H9 (cell line): ENCODE measurements around the gene BMP7. TPM values are rescaled to one million over a fixed set of nuclear protein-coding genes. Genes with fewer than 3 reads are reported as not detected.

Source experiments
- DNase-seq: peaks from one replicate; pipeline ENCODE4 v3.0.0-alpha.2; 2017
- H2AFZ ChIP-seq: one replicate; pipeline ENCODE4 v1.6.1; 2013; ENCODE audit warnings: mild to moderate bottlenecking, low read length, control low read depth, moderate library complexity
- H2AK5ac ChIP-seq: 2 replicates; pipeline ENCODE4 v1.6.1; 2013; ENCODE audit warnings: low read length, control low read depth, mixed read lengths; ENCODE audit not compliant: insufficient read length
- H2BK120ac ChIP-seq: one replicate; pipeline ENCODE4 v1.6.1; 2013; ENCODE audit warnings: low read depth, mild to moderate bottlenecking, low read length, control low read depth, inconsistent platforms; ENCODE audit not compliant: poor library complexity, severe bottlenecking
- H2BK12ac ChIP-seq: 2 replicates; pipeline ENCODE4 v1.6.1; 2013; ENCODE audit warnings: low read length, control low read depth, mixed read lengths, low read depth; ENCODE audit not compliant: insufficient read length
- H2BK15ac ChIP-seq: 2 replicates; pipeline ENCODE4 v1.6.1; 2013; ENCODE audit warnings: low read depth, low read length, control low read depth
- H2BK20ac ChIP-seq: one replicate; pipeline ENCODE4 v1.6.1; 2013; ENCODE audit warnings: low read depth, mild to moderate bottlenecking, low read length, control low read depth, inconsistent platforms; ENCODE audit not compliant: poor library complexity, severe bottlenecking
- H2BK5ac ChIP-seq: 2 replicates; pipeline ENCODE4 v1.6.1; 2013; ENCODE audit warnings: low read length, control low read depth, mixed read lengths; ENCODE audit not compliant: insufficient read length
- H3K14ac ChIP-seq: 2 replicates; pipeline ENCODE4 v1.6.1; 2013; ENCODE audit warnings: low read length, control low read depth; ENCODE audit not compliant: insufficient read depth
- H3K18ac ChIP-seq: 2 replicates; pipeline ENCODE4 v1.6.1; 2013; ENCODE audit warnings: low read depth, mild to moderate bottlenecking, mixed read lengths, low read length, control low read depth; ENCODE audit not compliant: insufficient read length
- H3K23ac ChIP-seq: 2 replicates; pipeline ENCODE4 v1.6.1; 2013; ENCODE audit warnings: low read length, control low read depth, mixed read lengths, low read depth; ENCODE audit not compliant: insufficient read length
- H3K23me2 ChIP-seq: 2 replicates; pipeline ENCODE4 v1.6.1; 2013; ENCODE audit warnings: low read depth, mild to moderate bottlenecking, mixed read lengths, low read length, control low read depth; ENCODE audit not compliant: insufficient read length, poor library complexity, severe bottlenecking
- H3K27ac ChIP-seq: 2 replicates; pipeline ENCODE4 v1.5.1; 2013; ENCODE audit warnings: low read length, control low read depth, mixed read lengths, low read depth; ENCODE audit not compliant: insufficient read length
- H3K27me3 ChIP-seq: 2 replicates; pipeline ENCODE4 v1.6.1; 2013; ENCODE audit warnings: low read length, control low read depth, inconsistent platforms; ENCODE audit not compliant: insufficient read depth
- H3K4ac ChIP-seq: 2 replicates; pipeline ENCODE4 v1.6.1; 2013; ENCODE audit warnings: low read depth, mild to moderate bottlenecking, control low read depth, inconsistent platforms, low read length, moderate library complexity
- H3K4me1 ChIP-seq: 2 replicates; pipeline ENCODE4 v1.6.1; 2013; ENCODE audit warnings: low read length, control low read depth, inconsistent platforms; ENCODE audit not compliant: insufficient read depth
- H3K4me2 ChIP-seq: 2 replicates; pipeline ENCODE4 v1.6.1; 2013; ENCODE audit warnings: low read length, control low read depth, mixed read lengths; ENCODE audit not compliant: insufficient read length, insufficient read depth
- H3K56ac ChIP-seq: 2 replicates; pipeline ENCODE4 v1.6.1; 2013; ENCODE audit warnings: low read depth, mild to moderate bottlenecking, mixed read lengths, low read length, control low read depth; ENCODE audit not compliant: insufficient read length
- H3K79me1 ChIP-seq: 2 replicates; pipeline ENCODE4 v1.6.1; 2013; ENCODE audit warnings: low read depth, mild to moderate bottlenecking, moderate library complexity, low read length, control low read depth, inconsistent platforms; ENCODE audit not compliant: insufficient read depth, poor library complexity, severe bottlenecking
- H3K79me2 ChIP-seq: 2 replicates; pipeline ENCODE4 v1.6.1; 2013; ENCODE audit warnings: low read length, control low read depth, inconsistent platforms; ENCODE audit not compliant: insufficient read depth
- H3K9ac ChIP-seq: 2 replicates; pipeline ENCODE4 v1.6.1; 2013; ENCODE audit warnings: low read length, control low read depth, mixed read lengths; ENCODE audit not compliant: insufficient read length; ENCODE audit errors: extremely low read depth
- H3K9me3 ChIP-seq: one replicate; pipeline ENCODE4 v1.6.1; 2013; ENCODE audit warnings: low read depth, low read length, inconsistent platforms; ENCODE audit not compliant: control insufficient read depth
- H3T11ph ChIP-seq: one replicate; pipeline ENCODE4 v1.6.1; 2013; ENCODE audit warnings: mild to moderate bottlenecking, low read length, control low read depth, inconsistent platforms
- H4K20me1 ChIP-seq: one replicate; pipeline ENCODE4 v1.6.1; 2013; ENCODE audit not compliant: control insufficient read depth, insufficient read length, insufficient read depth
- H4K5ac ChIP-seq: 2 replicates; pipeline ENCODE4 v1.6.1; 2013; ENCODE audit warnings: low read depth, mild to moderate bottlenecking, mixed read lengths, low read length, control low read depth; ENCODE audit not compliant: insufficient read length
- H4K8ac ChIP-seq: replicated peaks from 2 replicates; pipeline ENCODE4 v1.6.1; 2013; ENCODE audit warnings: low read length, control low read depth, mixed read lengths, low read depth; ENCODE audit not compliant: insufficient read length
- H4K91ac ChIP-seq: 2 replicates; pipeline ENCODE4 v1.6.1; 2013; ENCODE audit warnings: low read depth, mild to moderate bottlenecking, moderate library complexity, mixed read lengths, low read length, control low read depth; ENCODE audit not compliant: insufficient read length
- H3K27ac Mint-ChIP-seq, 3 experiments: 2 replicates in 2 of 3; 3 replicates in 1 of 3; pipeline ENCODE4 v1.8.0; 2020 to 2021; ENCODE audit warnings: mixed read lengths in 3 of 3, mild to moderate bottlenecking in 1 of 3, moderate library complexity in 1 of 3
- H3K27me3 Mint-ChIP-seq: 2 replicates; pipeline ENCODE4 v1.8.0; 2021; ENCODE audit warnings: low read depth, mild to moderate bottlenecking, moderate library complexity, mixed read lengths
- H3K36me3 Mint-ChIP-seq, 3 experiments: 2 replicates in 2 of 3; 3 replicates in 1 of 3; pipeline ENCODE4 v1.8.0; 2020 to 2021; ENCODE audit warnings: low read depth in 3 of 3, mixed read lengths in 3 of 3; ENCODE audit not compliant: insufficient read depth in 1 of 3
- H3K4me1 Mint-ChIP-seq, 2 experiments: 2 replicates each; pipeline ENCODE4 v1.8.0; 2020; ENCODE audit warnings: mixed read lengths in 2 of 2
- H3K4me3 Mint-ChIP-seq, 2 experiments: 2 replicates in 1 of 2; 3 replicates in 1 of 2; pipeline ENCODE4 v1.8.0; 2020 to 2021; ENCODE audit warnings: mild to moderate bottlenecking in 2 of 2, mixed read lengths in 2 of 2, moderate library complexity in 1 of 2
- H3K9me3 Mint-ChIP-seq, 2 experiments: 2 replicates in 1 of 2; 3 replicates in 1 of 2; pipeline ENCODE4 v1.8.0; 2020; ENCODE audit warnings: mild to moderate bottlenecking in 2 of 2, mixed read lengths in 2 of 2, moderate library complexity in 1 of 2
- CTCF ChIP-seq: fragments of 200-600 bp; sonication (generic); conservative IDR thresholded peaks from 3 replicates; pipeline ENCODE4 v1.8.0; 2021; ENCODE audit warnings: antibody characterized with exemption, mild to moderate bottlenecking
- WGBS: extraction: QIAGEN DNeasy Blood & Tissue Kit; methylation state at CpG from one replicate; pipeline ENCODE4 v1.1.7; 2013; ENCODE audit warnings: missing lambda C conversion rate, low lambda C conversion rate, mixed read lengths; ENCODE audit not compliant: insufficient read length; ENCODE audit errors: extremely low coverage; 5-methylcytosine and 5-hydroxymethylcytosine counted together
- total RNA-seq: library from RNA; stranded (reverse); gene quantifications from 2 replicates; pipeline ENCODE4 v1.2.1, GENCODE V29; 2021

BMP7 gene
- total RNA-seq, 1 experiment from 2014 or later: 17.7 TPM

GRCh38 chr20:57218489-57218888 is 48.0 kb downstream of the BMP7 start:
- H3K4me1 Mint-ChIP-seq: peaks cover 0 to 10% of the 10 kb centered on the region in 2 experiments; a peak in 3 of 4 replicates
- no peak overlapping the region for H2BK5ac ChIP-seq
- no peak overlapping the region for H3K27ac Mint-ChIP-seq

More at GRCh38 chr20:57218489-57218888, 48.0 kb downstream of the BMP7 start:
- Histone ChIP-seq H3T11ph (no peak overlapping the region), H3K79me1 (no peaks in the 10 kb centered on the region), H3K9ac (no peak overlapping the region), H2BK12ac (no peak overlapping the region), H3K18ac (no peak overlapping the region), H3K27me3 (no peaks in the 10 kb centered on the region), H4K8ac (no peak overlapping the region), H2AK5ac (no peak overlapping the region), H2BK20ac (no peak overlapping the region), H4K20me1 (no peaks in the 10 kb centered on the region), H3K56ac (no peak overlapping the region), H3K4ac (no peak overlapping the region), H3K4me2 (no peak overlapping the region), H3K79me2 (no peaks in the 10 kb centered on the region), H4K5ac (no peak overlapping the region), H3K9me3 (no peaks in the 10 kb centered on the region), H2BK120ac (no peak overlapping the region), H4K91ac (no peak overlapping the region), H3K14ac (no peak overlapping the region), H3K27ac (no peak overlapping the region), H3K4me1 (no peaks in the 10 kb centered on the region), H3K23ac (no peak overlapping the region), H2AFZ (no peak overlapping the region), H2BK15ac (no peak overlapping the region), H3K23me2 (no peaks in the 10 kb centered on the region)
- Mint-ChIP-seq H3K36me3 (peaks cover 0 to 4% (median under 1%) of the 10 kb centered on the region in 3 experiments; a peak in 2 of 7 replicates), H3K27me3 (peaks cover 12% of the 10 kb centered on the region), H3K4me3 (no peak overlapping the region), H3K9me3 (no peaks in the 10 kb centered on the region)
- no peak for DNase-seq
- no CpG with 5 or more reads among the region's 5 CpGs for WGBS
- TF ChIP-seq CTCF: no peak
